Stimulated activated CD8-positive, alpha-beta memory T cell treated with anti-CD3 and anti-CD28 coated beads, Interleukin-7, amount 100 ng/mL, for 4 hours (primary cell): ENCODE measurements around the gene TMEM184B.

ENCODE experiments used
- DNase-seq, 2 donors: peaks; one replicate each; pipeline ENCODE4 v3.0.0-alpha.2; 2020; ENCODE audit warnings: low read depth in 2 of 2

TMEM184B gene

GRCh38 chr22:38272373-38273134, at the start of gene TMEM184B:
TSS of gene TMEM184B (minus strand) at chr22:38273010. CDS start at chr22:38247961, 25,049 bp downstream.
- DNase-seq = peak; percentile 27 to 77

DNA sequence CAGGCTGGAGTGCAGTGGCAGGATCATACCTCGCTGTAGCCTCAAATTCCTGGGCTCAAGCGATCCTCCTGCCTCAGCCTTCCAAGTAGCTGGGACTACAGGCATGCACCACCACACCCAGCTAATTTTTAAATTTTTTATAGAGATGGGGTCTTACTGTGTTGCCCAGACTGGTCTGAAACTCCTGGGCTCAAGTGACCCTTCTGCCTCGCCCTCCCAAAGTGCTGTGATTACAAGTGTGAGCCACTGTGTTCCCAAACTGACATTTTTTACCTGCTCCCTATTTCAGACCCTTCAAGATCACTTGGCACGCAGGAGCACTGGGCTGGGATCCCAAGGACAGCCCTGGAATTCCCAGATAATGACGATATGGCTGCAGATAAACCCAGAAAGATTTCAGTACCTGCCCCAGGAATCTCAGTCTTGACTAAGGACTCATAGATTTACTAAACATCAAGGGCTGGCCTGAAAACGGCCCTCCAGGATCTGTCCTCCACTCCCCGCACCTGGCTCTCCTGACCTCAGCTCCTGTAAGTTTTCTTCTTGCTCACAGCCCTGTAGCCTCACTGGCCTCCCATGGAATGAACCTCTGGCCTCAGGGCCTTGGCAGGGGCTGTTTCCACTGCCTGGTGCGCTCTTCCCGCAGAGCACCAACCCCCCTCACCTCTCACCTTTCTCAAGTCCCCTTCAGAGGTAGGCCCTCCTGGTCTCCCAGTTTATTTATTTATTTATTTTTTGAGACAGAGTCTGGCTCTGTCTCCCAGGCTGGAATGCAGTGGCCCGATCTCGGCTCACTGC, 48.0 kb upstream of the TMEM184B start:
- no peak for DNase-seq

DNA sequence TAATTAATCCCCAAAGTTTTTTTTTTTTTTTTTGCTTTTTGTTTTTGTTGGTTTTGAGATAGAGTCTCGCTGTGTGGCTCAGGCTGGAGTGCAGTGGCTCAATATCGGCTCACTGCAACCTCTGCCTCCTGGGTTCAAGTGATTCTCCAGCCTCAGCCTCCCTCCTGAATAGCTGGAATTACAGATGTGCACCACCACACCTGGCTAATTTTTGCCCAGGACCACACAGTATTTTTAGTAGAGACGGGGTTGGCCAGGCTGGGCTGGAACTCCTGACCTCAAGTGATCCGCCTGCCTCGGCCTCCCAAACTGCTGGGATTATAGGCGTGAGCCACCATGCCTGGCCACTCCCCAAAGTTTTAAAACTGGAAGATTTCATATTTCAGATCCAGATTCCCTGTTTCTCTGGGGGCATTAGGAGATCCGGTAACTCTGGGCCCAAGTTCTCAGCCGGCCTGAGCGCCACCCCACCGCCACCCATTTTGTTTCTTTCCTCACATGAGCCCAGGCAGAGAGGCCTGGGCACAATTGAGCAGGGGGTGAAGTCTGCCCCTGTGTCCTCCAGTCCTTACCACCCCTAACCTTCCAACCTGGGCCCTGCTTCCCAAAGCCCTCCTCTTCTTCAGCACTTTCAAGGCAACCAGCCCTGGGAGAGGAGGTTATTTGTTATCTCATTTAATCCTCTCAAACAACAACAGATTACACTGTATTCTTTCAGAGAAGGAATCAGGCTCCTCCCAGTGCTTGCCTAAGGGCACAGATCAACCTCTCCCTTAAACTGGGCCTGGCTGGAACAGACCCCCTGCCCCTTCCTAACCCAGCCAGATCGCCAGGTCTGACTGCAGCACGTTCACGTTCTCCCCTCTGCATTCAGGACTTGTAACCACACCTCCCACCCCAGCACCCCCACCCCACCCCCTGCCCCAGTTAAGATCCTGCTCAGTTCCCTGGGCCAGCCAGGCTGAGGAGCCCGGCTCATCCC, 46.3 kb upstream of the TMEM184B start:
- no peak for DNase-seq

DNA sequence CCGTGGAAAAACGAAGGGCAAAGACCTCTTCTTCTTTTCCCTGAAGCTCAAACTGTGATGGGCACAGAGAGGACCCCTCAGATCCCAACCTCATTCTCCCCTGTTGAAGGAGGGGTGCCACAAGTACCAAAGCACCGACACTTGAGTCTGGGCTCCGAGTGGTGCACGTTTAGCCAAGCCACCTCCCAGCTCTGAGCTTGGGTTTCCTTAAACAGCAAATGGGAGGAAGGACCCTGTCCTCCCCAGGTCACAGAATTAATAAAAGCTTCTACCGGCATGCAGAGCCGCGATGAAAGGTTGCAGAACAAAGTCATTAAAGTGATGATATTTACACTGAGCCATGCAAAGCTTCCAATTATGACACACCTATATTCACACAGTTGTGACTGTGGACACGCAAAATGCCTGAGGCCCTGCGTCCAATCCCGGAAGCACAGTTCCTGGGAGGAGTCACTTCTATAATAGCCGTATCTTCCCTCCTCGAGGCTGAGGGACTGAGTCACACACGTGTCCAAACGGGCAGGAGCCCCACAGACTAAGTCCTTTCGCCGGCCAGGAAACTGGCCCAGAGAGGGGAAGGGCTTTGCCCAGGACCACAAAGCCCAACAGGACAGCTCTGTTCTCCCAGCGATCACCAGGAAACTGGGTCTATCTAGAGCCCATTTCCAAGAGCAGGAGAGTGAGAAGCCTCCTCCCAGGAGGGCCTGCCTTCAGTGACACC, 45.3 kb upstream of the TMEM184B start:
- no peak for DNase-seq

DNA sequence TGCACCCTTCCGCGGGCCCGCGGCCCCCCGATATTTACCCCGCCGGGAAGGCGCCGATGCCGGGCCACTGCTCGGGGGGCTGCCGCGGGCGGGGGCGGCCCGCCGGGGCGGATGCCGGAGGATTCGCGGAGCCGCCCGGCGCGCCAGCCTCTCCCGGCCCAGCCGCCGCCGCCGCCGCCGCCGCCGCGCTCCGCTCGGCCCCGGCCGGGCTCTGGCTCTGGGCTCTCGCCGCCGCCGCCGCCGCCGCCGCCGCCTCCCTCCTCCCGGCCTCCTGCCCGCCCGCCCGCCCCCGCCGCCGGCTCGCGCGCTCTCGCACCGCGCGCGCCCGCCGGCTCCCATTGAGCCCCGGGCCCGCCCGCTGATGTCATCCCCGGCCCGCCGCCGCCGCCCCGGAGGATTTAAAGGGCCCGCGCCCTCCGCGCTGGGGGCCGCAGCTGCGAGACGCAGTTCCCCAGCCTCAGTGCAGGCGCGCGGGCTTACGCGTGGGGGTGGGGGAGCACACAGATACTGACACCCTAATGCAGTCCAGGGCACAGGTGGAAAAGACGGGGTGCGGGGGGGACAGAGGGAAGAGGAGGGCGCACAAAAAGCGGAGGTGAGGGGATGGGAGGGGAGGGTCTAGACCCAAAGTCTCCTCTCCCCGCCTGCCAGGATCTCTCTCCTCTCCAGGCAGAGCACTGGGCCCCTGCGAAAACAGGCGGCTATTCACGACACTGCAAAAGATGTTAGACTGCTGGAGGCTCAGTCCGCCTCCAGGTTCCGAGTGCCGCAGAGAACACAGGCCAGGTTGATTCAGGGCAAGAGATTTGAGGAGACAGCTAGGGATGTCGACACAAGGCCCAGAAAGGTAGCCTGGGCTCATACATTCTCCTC, 44.5 kb upstream of the TMEM184B start, which contains the start of gene CSNK1E:
Gene CSNK1E (minus strand): TSS at position 312 of the 873 bp plus-strand sequence. CDS start 3,276 bp downstream, outside the sequence.
- DNase-seq = peak in 1 of 2 donors; percentile 67

DNA sequence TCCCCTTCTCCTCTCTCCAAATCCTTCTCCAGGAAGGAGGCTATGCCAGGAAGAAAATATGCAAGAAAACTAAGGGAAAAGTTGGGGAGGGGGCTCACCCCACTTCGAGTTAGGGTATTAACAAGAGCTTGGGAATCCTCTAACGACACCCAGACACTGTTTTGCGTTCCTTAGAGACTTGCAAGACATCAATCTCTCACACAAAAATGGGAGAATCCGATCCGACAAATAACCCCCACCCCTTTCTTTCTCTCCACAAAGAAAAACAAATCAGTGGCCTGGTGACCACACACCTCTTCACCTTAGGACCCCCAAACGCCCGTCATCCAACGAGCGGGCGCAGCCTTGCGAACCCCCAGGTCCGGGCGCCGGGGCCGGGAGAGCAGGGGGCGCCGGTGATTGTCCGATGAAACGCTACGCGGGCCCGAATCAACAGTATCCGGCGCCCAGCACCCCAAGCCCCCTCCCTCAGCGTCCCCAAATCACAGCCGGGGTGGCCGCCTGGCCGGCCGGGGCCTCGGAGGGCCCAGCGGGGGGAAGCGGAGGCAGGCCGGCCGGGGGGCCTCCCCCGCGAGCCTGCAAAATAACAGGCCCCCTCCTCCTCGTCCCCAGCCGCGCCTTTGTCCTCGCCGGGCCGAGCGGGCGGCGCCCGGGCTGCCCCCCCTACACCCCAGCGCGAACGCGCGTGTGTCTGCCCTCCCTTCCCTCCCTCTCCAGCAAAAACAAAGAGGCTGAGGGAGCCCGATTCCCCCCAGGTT, 43.7 kb upstream of the TMEM184B start:
- DNase-seq = peak in 1 of 2 donors; percentile 48

GRCh38 chr22:38315823-38316363, 43.1 kb upstream of the TMEM184B start:
- no peak for DNase-seq

DNA sequence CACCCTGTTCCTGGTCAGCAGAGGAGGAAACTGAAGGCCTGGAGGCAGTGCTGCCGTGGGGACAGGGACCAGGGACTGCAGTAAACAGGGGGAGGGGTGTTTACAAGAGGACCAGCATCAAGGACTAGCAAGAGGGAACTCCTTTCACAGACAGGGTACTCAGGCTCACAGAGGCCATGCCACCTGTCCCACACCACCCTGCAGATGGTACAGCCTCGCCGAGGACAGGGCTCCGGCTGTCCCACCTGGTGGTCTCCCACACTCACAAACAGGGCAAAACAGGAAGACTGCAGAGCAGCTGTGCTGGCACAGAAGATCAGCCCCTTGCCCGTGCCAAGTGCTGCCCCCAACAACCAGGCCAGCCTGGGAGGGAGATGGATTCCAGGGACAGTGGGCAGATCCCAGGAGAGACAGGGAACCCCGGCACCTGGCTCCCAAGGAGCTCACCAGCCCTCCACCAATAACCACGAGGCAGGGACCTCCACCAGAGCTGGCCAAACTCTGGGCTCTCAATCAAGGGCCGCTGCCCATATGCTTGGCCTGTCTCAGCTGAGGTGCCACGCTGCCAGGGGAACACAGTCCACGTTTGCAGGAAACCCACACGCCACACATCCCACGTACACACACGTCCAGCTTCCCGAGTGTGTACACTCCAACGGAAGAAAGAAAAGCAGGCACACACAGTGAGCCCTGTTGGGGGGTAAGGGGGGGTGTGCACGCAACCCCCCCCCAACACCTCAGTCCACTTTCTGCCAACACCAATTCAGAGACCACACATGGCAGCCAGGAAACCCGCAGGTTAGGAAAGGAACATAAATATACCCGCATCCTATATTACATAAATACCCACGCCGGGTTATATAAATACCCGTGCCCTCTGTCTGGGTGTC, 42.4 kb upstream of the TMEM184B start:
- no peak for DNase-seq

GRCh38 chr22:38314051-38314932, 41.5 kb upstream of the TMEM184B start:
- no peak for DNase-seq

GRCh38 chr22:38313384-38313955, 40.7 kb upstream of the TMEM184B start:
- no peak for DNase-seq

DNA sequence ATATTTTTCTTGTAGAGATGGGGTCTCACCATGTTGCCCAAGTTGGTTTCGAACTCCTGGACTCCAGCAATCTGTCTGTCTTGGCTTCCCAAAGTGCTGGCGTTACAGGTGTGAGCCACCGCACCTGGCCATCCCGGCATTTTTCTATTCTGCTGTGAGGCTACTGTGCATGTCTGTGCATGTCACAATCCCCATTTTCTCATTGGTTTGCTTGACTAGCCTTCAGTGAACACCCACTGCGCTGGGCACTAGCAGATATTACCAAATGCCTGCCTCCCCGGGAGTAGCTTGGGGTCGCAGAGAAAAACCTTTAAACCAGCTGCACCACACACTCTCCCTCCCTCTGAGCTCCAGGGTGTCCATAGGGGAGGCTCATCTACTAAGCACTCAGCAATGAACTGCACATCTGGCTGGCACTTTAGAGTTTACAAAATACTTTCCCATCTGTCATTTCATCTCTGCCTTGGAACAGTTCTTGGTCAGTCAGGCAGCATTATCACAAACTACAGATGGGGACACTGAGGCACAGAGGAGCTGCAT, 39.5 kb upstream of the TMEM184B start:
- no peak for DNase-seq

- DNase-seq = no peak
Observed at GRCh38 chr22:38311323-38311620, 38.5 kb upstream of the TMEM184B start.

GRCh38 chr22:38310518-38311322, 37.9 kb upstream of the TMEM184B start:
- DNase-seq = no peak

GRCh38 chr22:38309614-38310517, 37.1 kb upstream of the TMEM184B start:
- no peak for DNase-seq
